Suppressor macrophage treated with lipopolysaccharide for 4 hours (primary cell): ENCODE results near the gene NDUFA13.
A peak's percentile ranks its signal among the peaks of the same experiment; 100 is the strongest.
"Not testable (repeated sequence)": the region's sequence is repeated elsewhere in the genome, so short reads cannot be mapped to it uniquely, and the experiment has no call there.

Experiments
- DNase-seq: peaks from one replicate; pipeline ENCODE4 v3.0.0-alpha.2; 2020

Gene NDUFA13

DNA sequence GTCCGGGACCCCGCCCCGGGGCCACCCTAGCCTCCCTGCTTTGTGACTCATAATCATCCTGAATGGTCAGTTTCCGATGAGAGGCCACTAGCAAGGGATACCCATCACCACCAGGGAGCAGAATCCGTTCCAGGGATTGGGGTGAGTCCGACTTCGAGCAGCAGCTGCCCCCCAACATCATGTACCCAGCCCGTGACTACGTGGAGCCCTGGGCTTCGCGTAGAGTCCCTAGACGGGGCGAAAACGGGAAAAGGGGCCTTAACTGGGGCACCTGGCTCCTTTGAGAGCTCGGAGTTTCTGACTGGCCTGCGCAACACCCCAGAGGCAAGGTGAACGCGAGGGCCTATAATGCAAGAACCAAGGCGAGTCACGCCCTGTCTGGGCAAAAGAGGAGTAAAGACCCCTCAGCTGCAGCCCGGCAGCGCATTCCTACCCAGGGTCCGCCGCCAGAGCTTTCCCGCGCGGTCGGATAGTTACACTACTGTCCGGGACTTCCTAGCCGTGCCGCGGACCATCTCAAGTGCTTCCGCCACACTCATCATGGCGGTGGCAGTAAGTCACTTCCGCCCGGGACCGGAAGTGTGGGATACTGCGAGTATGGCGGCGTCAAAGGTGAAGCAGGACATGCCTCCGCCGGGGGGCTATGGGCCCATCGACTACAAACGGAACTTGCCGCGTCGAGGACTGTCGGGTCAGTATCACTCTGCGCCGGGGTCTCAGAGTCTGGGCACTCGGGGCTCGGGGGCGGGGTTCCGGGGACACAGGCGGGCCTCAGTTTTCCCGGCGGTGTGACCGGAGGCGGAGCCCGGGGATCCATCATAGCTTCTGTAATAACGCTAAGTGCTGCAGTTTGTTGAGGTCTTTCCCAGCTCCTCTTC, at the start of gene NDUFA13:
Gene NDUFA13 (plus strand): TSS at position 584 of the 878 bp plus-strand sequence. CDS start 14 bp downstream, at position 598.
- peak; percentile 94 for DNase-seq

- no peak for DNase-seq
These were observed 47.5 kb upstream of the NDUFA13 start for GRCh38 chr19:19468424-19469050.

- DNase-seq: no peak
These were observed 45.4 kb upstream of the NDUFA13 start for GRCh38 chr19:19470579-19470978.

DNA sequence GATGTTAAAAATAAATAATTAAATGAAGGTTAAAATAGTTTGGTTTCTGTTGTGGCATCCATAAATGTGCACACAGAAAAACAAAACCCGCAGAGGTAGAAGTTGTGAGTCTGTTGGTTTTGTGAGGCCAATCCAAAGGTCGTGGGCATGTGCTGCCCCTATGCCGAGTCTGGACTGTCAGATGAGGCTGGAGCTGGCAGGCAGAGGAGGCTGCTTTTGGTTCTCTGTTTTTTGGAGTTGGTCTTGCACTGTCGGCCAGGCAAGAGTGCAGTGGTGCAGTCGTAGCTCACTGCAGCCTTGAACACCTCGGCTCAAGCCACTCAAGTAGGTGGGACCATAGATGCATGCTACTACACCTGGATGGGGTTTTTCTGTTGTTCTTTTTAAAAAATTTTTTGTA, 44.3 kb upstream of the NDUFA13 start:
- DNase-seq: no peak

DNA sequence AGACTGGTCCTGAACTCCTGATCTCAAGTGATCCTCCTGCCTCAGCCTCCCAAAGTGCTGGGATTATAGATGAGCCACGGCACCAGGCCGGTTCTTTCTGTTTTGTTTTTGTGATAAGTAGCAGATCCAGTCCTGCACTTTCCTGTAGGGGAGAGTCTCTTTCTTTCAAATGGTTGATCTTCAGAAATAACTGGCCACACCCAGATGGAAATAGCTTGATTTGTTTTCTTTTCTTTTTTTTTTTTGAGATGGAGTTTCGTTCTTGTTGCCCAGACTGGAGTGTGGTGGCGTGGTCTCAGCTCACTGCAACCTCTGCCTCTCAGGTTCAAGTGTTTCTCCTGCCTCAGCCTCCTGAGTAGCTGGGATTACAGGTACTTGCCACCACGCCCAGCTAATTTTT, 43.9 kb upstream of the NDUFA13 start:
- DNase-seq: not testable (repeated sequence)

- no peak for DNase-seq
These were observed 40.8 kb upstream of the NDUFA13 start for GRCh38 chr19:19475015-19475765.

DNA sequence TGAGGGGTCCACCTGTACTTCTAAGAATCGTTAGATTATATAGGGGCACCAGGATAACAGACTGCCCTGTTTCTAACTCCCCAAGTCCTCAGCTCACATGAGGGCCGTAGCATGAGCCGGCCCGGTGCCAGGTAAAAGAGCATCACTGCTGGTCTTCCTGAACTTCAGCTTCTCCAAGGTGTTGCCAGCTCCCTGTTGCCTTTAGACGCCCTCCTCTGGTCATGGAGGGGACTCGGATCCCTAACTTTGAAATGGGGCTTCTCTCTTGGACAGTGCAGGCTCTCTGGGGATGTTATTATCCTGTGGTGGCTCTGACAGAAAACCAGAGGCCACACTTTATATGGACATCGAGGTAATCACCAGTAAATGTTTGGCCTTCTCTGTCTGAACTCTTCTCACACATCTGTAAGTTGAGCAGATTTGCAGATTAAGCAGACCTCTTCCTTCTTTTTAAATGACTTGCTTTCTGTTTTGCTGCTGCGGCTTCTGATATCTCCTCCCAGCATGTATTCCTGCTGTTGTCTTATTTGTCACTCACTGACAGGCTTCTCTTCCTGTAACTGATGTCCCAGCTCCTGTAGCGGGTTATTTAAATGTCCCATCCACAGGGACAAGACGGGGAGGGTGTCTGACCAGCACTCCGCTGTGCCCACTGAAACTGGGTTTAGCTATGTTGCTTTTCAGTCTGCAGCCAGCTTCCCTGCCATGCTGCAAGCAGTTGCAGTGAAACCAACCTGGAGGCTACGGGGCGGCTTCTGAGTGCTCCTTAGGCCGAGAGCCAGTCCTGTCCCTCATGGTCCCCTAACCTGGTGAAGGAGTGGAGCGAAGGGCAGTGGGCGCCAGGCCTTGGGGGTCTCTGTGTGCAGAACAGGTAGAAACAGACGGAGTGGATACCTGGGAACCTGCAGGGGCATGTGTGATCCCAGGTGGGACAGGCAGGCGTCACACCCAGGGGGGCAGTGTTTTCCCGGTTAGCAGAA, 39.9 kb upstream of the NDUFA13 start:
- DNase-seq: no peak

GRCh38 chr19:19477705-19478383, 38.2 kb upstream of the NDUFA13 start:
- DNase-seq: no peak

- DNase-seq: no peak
These were observed 35.3 kb upstream of the NDUFA13 start for GRCh38 chr19:19480688-19481087.

GRCh38 chr19:19482809-19483596, 33.0 kb upstream of the NDUFA13 start:
- no peak for DNase-seq

- DNase-seq: no peak
These were observed 30.6 kb upstream of the NDUFA13 start for GRCh38 chr19:19485161-19485997.

DNA sequence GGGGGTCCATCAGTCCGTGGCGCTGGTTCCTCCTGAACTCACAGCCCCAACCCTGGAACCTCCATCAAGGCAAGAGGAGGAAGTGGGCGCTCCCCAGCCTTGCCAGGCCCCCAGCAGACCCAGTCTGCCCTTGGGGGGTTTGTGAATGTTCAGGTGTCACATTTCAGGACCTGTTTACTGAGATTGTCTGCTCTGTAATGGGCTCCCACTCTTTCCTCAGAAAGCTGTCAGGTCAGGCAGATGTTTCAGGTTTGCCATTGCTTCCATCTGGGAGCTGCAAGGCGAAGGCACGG, 30.1 kb upstream of the NDUFA13 start:
- DNase-seq: no peak

GRCh38 chr19:19486343-19487076, 29.5 kb upstream of the NDUFA13 start:
- DNase-seq: no peak

GRCh38 chr19:19487077-19487949, 28.7 kb upstream of the NDUFA13 start:
- no peak for DNase-seq

GRCh38 chr19:19487950-19488874, 27.8 kb upstream of the NDUFA13 start:
- DNase-seq: no peak

DNA sequence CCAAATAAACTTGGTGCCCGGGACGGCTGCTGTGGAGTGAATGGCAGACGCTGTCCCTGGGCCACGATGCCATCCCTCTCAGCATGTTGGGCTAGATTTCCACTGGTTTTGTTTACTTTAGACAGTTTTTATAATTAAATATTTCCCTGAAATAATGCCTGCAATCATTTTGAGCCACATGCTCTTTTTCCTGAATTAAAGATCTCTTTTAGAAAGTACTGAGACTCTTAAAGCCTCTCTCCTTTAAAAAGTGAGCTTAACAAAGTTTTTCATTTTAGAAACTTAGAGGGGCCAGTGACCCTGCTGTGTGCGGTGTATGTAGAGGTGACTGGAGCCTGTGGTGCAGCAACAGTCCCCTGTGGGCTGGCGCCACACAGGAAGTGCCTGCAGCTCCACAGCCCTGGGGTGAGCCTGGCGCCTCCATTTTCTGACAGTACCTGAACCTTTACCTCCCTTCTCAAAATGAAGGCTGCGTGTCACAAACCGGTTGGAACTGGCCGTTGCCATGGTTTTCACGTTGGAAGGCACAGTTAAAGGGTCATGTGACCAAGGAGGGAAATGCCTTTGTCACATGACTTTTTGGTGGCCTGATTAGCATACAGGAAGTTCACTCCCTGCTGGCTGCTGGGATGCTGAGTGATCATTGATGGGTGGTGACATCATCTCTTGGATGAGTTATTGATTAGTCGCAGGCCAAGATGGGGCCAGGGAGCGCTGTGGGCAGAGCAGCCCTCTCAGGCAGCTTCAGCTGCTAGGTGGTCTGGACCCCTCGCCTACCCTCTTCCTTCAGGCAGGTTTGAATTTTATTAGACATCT, 26.9 kb upstream of the NDUFA13 start:
- DNase-seq: peak; percentile 69
